UCSD-AML1 (cell line): Measurements from ENCODE around the gene RBP3.

Experiments used
- DNase-seq: peaks from one replicate; lab custom pipeline; 2025; ENCODE audit not compliant: unreplicated experiment; lab: John Stamatoyannopoulos, UW

Gene RBP3

DNA sequence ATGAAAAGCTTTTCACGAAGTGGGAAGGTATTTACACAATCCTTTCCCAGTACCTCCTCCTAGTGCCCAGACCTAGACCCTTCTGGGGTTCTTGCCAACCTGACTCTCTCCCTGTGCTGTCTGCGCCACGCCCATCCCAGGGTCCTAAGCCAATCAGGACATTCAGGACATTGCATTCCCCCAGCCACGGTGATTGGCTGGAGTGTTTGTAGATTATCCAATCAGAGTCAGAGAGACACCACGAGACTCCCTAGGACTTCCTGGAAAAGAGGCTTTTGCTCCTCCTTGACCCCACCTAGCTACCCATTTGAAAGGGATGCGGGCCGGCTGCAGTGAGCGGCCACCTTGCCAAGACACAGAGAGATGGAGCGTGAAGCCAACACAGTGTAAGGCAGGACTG, 29.5 kb upstream of the RBP3 start:
- no peak for DNase-seq

GRCh38 chr10:47319784-47320183, 28.4 kb upstream of the RBP3 start:
- DNase-seq = no peak

- no peak for DNase-seq
Observed at GRCh38 chr10:47320812-47321211, 27.4 kb upstream of the RBP3 start.

DNA sequence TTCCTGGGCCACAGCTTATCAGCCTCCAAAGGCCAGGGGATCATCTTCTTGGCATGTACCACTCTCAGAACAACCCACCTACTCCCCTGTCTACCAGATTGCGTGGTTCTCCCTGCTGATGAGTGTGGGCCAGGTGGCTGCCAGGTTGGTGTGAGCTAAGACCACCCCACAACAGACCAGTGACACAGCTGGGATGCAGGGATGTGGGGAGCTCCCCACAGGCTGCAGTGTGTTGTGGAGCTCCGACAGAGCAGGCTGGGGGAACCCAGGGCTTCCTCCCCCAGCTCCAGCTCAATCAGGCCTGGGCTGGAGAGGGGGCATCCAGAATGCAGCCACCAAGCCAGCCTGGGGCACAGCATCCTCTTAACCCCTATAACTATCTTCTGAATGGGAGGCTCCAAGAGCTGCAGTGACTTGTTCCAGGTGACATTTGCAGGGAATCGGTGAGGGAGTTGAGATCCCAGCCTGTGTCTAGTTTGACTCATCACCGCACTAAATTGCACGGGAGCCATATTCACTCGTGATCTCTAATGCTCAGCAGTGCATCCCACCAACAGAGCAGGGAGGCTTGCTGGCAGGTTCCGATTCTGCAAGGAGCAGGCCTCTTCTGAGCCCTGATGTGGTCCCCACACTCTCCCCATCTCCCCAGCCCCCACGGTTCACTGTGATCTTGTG, 26.5 kb upstream of the RBP3 start:
- DNase-seq = no peak

- DNase-seq = no peak
Observed at GRCh38 chr10:47322300-47323061, 25.7 kb upstream of the RBP3 start, which contains the start of gene GDF2. Gene GDF2 (plus strand): TSS chr10:47322454. CDS start chr10:47322669, 215 bp downstream.

GRCh38 chr10:47323087-47323486, 25.1 kb upstream of the RBP3 start:
- DNase-seq = no peak

DNA sequence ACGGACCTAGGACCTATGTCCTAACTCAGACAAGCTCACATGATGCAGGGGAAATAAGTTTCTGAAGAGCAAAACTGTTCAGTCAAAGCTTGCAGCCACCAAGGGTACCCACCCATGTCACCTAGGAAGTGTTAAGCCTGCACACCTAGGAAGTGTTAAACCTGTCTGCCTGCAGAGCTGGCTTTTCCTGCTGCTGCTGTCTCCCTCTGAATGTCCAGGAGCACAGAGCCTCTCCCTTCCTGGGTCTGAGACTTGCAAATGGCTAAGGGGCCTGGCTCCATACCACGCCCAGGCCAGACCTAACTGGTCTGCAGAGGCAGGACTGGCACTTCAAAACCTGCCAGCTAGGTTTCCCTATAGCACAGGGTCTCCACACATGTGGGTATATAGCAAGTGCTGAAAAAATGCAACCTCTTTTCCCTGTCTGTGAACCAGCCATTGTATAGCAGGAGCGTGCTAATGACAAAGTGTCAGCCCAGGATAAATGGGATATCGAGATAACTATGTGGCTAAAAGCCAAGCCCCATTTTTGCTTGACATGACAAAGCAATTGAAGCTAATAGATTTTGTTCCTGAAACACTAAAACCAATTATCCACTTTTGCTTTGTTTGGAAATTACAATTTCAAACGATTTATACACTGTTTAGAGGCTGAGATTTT, 24.4 kb upstream of the RBP3 start:
- no peak for DNase-seq

DNA sequence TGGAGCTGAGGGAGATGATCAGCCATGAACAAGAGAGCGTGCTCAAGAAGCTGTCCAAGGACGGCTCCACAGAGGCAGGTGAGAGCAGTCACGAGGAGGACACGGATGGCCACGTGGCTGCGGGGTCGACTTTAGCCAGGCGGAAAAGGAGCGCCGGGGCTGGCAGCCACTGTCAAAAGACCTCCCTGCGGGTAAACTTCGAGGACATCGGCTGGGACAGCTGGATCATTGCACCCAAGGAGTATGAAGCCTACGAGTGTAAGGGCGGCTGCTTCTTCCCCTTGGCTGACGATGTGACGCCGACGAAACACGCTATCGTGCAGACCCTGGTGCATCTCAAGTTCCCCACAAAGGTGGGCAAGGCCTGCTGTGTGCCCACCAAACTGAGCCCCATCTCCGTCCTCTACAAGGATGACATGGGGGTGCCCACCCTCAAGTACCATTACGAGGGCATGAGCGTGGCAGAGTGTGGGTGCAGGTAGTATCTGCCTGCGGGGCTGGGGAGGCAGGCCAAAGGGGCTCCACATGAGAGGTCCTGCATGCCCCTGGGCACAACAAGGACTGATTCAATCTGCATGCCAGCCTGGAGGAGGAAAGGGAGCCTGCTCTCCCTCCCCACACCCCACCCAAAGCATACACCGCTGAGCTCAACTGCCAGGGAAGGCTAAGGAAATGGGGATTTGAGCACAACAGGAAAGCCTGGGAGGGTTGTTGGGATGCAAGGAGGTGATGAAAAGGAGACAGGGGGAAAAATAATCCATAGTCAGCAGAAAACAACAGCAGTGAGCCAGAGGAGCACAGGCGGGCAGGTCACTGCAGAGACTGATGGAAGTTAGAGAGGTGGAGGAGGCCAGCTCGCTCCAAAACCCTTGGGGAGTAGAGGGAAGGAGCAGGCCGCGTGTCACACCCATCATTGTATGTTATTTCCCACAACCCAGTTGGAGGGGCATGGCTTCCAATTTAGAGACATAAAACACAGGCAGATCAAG, 22.6 kb upstream of the RBP3 start:
- DNase-seq = no peak

GRCh38 chr10:47326306-47326926, 21.7 kb upstream of the RBP3 start:
- DNase-seq = no peak

DNA sequence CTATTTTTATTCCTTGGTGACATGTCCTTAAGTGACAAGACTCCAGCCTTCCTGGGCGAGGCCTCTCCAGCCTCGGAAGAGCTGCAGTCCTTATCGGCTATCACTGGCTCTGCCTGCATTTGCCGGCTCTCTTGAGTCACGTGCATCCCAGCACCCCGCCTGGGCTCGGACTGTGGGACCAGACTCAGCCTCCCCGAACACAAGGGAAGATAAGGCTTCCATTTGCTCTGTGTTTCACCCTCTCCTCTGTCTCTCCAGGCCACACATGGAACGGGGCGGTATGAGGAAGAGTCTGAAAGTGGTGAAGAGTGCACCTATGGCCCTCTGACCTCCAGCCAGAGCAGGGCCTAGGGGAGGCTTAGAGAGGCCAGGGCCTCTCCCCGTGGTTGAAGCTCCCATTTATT, 21.2 kb upstream of the RBP3 start:
- no peak for DNase-seq

- no peak for DNase-seq
Observed at GRCh38 chr10:47329855-47330254, 18.3 kb upstream of the RBP3 start.

GRCh38 chr10:47330366-47330765, 17.8 kb upstream of the RBP3 start:
- no peak for DNase-seq

GRCh38 chr10:47330804-47331203, 17.4 kb upstream of the RBP3 start:
- no peak for DNase-seq

GRCh38 chr10:47331491-47331890, 16.7 kb upstream of the RBP3 start:
- DNase-seq = no peak

DNA sequence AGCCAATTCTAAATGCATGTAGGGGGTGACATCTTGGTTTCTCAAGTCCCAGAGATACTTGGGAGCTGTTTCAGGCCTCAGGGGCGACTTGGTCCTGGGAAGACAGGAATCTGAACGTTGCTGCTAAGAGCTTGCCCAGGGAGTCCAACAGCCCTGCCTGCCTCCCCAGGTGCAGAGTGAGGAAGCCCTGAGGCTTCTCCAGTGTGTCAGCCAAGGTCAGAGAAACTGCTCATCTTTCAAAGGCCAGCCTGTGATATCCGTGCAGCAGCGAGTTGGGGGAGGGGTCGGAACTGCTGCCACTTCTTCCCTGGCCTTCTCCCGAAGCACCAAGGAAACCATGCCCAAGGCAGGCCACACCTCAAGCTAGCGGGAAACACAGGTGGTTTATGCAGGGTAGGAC, 16.2 kb upstream of the RBP3 start:
- DNase-seq = no peak

GRCh38 chr10:47332371-47332770, 15.8 kb upstream of the RBP3 start:
- DNase-seq = no peak

DNA sequence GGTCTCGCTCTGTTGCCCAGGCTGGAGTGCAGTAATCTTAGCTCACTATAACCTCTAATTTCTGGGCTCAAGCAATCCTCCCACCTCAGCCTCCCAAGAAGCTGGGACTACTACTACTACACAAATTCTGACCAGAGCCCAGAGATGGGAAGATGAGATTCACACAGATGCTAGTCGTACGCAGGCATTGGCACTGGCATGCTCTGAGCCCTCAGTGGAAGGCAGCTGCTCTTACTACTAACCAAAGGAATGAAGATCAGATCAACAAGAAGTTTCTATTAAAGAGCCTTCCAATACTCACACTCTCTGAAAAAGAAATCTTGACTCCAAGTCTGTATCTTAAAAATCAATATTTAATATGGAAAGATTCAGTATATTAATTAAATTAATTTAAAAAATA, 15.2 kb upstream of the RBP3 start:
- DNase-seq = no peak

GRCh38 chr10:47333532-47333931, 14.6 kb upstream of the RBP3 start:
- no peak for DNase-seq

DNA sequence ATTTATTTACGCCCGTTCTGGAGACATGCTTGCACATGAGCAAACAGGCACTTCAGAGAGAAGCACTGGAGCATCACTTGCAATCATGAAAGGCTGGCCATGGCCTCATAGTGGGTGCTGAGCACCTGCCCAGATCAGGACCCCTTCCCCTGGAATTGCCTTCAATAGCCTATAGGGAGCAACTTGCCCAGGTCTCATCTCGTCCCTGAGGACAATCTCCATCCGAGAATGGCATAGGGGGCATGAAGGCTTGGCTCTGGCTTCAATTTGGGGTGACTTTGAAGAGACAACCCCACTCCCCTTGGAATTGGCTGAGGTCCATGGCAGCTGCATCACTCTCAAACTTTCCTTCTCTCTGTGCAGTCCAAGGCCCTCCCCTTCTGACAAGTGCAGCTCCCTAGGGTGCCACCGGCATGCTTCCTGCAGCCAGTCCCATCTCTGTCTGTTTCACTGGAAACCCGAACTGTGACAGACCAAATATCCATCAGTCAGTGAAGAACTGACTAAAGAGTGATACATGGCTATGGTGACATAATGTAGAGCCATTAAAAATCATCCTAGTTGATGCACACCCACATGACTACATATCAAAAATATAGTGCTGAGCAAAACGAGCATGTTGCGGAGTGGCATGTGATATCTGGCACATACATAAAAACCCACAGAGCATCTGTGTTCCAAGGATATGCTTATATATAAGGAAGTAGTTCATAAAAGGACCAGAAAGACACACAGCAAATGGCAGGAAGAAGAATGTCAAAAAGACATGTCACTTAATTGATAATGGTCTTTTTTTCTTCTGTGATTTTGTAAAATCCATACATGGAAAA, 13.5 kb upstream of the RBP3 start:
- no peak for DNase-seq

DNA sequence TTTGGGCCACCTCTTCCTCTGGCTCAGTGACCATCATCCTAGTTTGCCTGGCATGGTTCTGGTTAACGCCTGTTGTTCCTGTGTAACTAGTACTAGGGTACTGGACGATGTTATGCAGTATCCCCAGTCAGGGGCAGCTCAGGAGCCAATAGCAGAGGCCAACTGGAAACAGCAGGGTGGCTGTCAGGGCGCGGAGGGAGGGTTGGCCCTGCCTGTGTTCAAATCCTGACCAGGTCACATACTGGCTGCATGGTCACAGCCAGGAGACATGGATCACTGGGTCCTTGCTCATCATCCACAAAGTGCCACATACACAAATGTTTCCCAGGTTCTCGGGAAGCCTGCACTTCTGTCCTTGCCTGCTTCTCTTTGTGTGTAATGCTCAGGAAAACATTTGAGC, 12.3 kb upstream of the RBP3 start:
- no peak for DNase-seq
